Measurements from ENCODE around the gene GFRA1. TPM values are rescaled to one million over a fixed set of nuclear protein-coding genes. Genes with fewer than 3 reads are reported as not detected.

GFRA1 gene
- total RNA-seq, 1 experiment from 2014 or later = 0.30 TPM

DNA sequence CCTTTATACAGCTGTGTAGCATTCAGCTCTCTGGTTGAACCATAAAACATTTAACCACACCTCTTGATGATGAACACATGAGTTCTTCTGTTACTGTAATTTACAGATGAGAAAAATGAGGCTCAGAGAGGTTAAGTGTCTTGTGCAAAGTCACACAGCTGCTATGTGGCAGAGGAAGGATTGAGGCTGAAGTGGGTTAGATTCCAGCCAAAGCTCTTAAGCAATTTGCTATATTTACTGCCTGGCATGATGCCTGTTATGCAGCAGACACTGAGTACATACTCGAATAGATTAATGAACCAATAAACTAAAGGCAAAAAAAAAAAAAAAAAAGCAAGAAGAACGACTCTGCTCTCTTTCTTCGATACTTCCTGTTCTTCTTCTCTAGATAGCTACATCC lies 35.7 kb downstream of the GFRA1 start (continued):
- TF ChIP-seq, protein P1, sequence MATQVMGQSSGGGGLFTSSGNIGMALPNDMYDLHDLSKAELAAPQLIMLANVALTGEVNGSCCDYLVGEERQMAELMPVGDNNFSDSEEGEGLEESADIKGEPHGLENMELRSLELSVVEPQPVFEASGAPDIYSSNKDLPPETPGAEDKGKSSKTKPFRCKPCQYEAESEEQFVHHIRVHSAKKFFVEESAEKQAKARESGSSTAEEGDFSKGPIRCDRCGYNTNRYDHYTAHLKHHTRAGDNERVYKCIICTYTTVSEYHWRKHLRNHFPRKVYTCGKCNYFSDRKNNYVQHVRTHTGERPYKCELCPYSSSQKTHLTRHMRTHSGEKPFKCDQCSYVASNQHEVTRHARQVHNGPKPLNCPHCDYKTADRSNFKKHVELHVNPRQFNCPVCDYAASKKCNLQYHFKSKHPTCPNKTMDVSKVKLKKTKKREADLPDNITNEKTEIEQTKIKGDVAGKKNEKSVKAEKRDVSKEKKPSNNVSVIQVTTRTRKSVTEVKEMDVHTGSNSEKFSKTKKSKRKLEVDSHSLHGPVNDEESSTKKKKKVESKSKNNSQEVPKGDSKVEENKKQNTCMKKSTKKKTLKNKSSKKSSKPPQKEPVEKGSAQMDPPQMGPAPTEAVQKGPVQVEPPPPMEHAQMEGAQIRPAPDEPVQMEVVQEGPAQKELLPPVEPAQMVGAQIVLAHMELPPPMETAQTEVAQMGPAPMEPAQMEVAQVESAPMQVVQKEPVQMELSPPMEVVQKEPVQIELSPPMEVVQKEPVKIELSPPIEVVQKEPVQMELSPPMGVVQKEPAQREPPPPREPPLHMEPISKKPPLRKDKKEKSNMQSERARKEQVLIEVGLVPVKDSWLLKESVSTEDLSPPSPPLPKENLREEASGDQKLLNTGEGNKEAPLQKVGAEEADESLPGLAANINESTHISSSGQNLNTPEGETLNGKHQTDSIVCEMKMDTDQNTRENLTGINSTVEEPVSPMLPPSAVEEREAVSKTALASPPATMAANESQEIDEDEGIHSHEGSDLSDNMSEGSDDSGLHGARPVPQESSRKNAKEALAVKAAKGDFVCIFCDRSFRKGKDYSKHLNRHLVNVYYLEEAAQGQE (IDR thresholded peaks at IDR 0.05; ENCODE audit: low read depth) = no peak
- no peak for TF ChIP-seq ZNF274 (IDR thresholded peaks at IDR 0.05; ENCODE audit: low read depth, low read length)
- no peak for TF ChIP-seq YY1 (IDR thresholded peaks at IDR 0.05; ENCODE audit: extremely low read depth, insufficient replicate concordance, low read depth, low read length)
- no peak for TF ChIP-seq CBX3 (IDR thresholded peaks at IDR 0.05; ENCODE audit: low read depth)
- no peak for TF ChIP-seq EGR1 (IDR thresholded peaks at IDR 0.05; ENCODE audit: low read depth)

DNA sequence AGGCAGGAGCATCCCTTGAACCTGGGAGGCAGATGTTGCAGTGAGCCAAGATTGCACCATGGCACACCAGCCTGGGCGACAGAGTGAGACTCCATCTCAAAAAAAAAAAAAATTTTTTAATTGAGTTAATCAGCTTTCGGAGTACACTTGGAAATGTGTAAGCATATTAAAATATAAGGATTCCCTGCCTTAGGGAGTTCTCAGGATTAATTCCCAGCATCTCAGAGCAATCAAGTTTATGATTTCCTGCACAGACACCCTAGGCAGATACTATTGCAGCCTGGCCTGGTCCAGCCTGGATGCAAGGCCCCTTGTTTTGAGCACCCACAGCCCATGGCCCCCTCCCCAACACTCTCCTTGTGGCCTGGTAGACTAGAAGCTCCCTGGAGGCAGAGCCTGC lies 39.8 kb downstream of the GFRA1 start:
- no peak for ATAC-seq
- DNase-seq (ENCODE audit: low read depth, low spot score) = no peak
- no TSS peak for BruUV-seq (replicated peaks)
- no peaks in the 10 kb centered on the region for H3K9me2 ChIP-seq (ENCODE audit: insufficient read depth)
- no peaks in the 10 kb centered on the region for H3K36me3 ChIP-seq (ENCODE audit: control insufficient read depth in 1 of 2, insufficient read depth in 2 of 2, low read length in 2 of 2)
- peaks cover 55% of the 10 kb centered on the region for H3K27me3 ChIP-seq (ENCODE audit: insufficient read depth, low read length)
- H3K79me2 ChIP-seq (ENCODE audit: insufficient read depth, low read length) = no peaks in the 10 kb centered on the region
- ChIA-PET RAD21 (ENCODE audit: low non-redundant PET in 1 of 2, low total read pairs in 2 of 2, uncharacterized antibody in 2 of 2, unreplicated experiment in 2 of 2) (no interaction called here), CTCF (no interaction called here), POLR2A (no interaction called here)
- no peak overlapping the region for H3K4me3 ChIP-seq (replicated peaks in 1 of 2; ENCODE audit: low read depth in 1 of 2, low read length in 2 of 2)
- H3K4me1 ChIP-seq (ENCODE audit: control insufficient read depth in 1 of 2, insufficient read depth in 2 of 2, low read length in 2 of 2) = no peaks in the 10 kb centered on the region
- H3K4me2 ChIP-seq (ENCODE audit: low read length) = no peak overlapping the region
- intact Hi-C loops (cut with micrococcal nuclease) = no loop called here
- no peak overlapping the region for H2AFZ ChIP-seq (ENCODE audit: low read depth, low read length, poor library complexity, severe bottlenecking)
- no peak overlapping the region for H3K27ac ChIP-seq (ENCODE audit: low read depth, low read length)
- H3K9me3 ChIP-seq (ENCODE audit: control insufficient read depth in 1 of 2, insufficient read depth in 1 of 2, low read depth in 1 of 2, low read length in 2 of 2) = no peaks in the 10 kb centered on the region
- no peak overlapping the region for H3K9ac ChIP-seq (ENCODE audit: low read length)
- no peaks in the 10 kb centered on the region for H4K20me1 ChIP-seq (ENCODE audit: insufficient read depth)
- TF ChIP-seq, protein P2, sequence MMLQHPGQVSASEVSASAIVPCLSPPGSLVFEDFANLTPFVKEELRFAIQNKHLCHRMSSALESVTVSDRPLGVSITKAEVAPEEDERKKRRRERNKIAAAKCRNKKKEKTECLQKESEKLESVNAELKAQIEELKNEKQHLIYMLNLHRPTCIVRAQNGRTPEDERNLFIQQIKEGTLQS (IDR thresholded peaks at IDR 0.05) = no peak
- TF ChIP-seq SRF (IDR thresholded peaks at IDR 0.05; ENCODE audit: low read depth) (no peak), RAD21 (IDR thresholded peaks at IDR 0.05; ENCODE audit: low read depth) (no peak), SP1 (IDR thresholded peaks at IDR 0.05; ENCODE audit: low read depth) (no peak), SIN3A (IDR thresholded peaks at IDR 0.05; ENCODE audit: low read depth) (no peak), CEBPB (IDR thresholded peaks at IDR 0.05; ENCODE audit: low read depth) (no peak), POLR2AphosphoS5 (IDR thresholded peaks at IDR 0.05; ENCODE audit: low read depth, low read length) (no peak), EZH2 (IDR thresholded peaks at IDR 0.05) (no peak), POLR2A (IDR thresholded peaks at IDR 0.05; ENCODE audit: borderline replicate concordance, extremely low read depth, insufficient read depth, insufficient read length) (no peak), TCF7L2 (IDR thresholded peaks at IDR 0.05; ENCODE audit: borderline replicate concordance, extremely low read depth, insufficient read depth, insufficient read length) (no peak), ZNF274 (IDR thresholded peaks at IDR 0.05; ENCODE audit: low read depth, low read length) (no peak), ELF1 (IDR thresholded peaks at IDR 0.05; ENCODE audit: borderline replicate concordance, low read depth) (no peak), JUND (IDR thresholded peaks at IDR 0.05) (no peak), EZH2phosphoT487 (IDR thresholded peaks at IDR 0.05; ENCODE audit: borderline replicate concordance) (no peak), EGR1 (IDR thresholded peaks at IDR 0.05; ENCODE audit: low read depth) (no peak)
- TF ChIP-seq, protein P3, sequence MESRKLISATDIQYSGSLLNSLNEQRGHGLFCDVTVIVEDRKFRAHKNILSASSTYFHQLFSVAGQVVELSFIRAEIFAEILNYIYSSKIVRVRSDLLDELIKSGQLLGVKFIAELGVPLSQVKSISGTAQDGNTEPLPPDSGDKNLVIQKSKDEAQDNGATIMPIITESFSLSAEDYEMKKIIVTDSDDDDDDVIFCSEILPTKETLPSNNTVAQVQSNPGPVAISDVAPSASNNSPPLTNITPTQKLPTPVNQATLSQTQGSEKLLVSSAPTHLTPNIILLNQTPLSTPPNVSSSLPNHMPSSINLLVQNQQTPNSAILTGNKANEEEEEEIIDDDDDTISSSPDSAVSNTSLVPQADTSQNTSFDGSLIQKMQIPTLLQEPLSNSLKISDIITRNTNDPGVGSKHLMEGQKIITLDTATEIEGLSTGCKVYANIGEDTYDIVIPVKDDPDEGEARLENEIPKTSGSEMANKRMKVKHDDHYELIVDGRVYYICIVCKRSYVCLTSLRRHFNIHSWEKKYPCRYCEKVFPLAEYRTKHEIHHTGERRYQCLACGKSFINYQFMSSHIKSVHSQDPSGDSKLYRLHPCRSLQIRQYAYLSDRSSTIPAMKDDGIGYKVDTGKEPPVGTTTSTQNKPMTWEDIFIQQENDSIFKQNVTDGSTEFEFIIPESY (IDR thresholded peaks at IDR 0.05; ENCODE audit: extremely low read depth, insufficient replicate concordance, low read length) = no peak
- TF ChIP-seq, protein P4, sequence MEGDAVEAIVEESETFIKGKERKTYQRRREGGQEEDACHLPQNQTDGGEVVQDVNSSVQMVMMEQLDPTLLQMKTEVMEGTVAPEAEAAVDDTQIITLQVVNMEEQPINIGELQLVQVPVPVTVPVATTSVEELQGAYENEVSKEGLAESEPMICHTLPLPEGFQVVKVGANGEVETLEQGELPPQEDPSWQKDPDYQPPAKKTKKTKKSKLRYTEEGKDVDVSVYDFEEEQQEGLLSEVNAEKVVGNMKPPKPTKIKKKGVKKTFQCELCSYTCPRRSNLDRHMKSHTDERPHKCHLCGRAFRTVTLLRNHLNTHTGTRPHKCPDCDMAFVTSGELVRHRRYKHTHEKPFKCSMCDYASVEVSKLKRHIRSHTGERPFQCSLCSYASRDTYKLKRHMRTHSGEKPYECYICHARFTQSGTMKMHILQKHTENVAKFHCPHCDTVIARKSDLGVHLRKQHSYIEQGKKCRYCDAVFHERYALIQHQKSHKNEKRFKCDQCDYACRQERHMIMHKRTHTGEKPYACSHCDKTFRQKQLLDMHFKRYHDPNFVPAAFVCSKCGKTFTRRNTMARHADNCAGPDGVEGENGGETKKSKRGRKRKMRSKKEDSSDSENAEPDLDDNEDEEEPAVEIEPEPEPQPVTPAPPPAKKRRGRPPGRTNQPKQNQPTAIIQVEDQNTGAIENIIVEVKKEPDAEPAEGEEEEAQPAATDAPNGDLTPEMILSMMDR (IDR thresholded peaks at IDR 0.05 in 2 of 3, conservative IDR thresholded peaks at IDR 0.05 in 1 of 3; ENCODE audit: borderline replicate concordance in 1 of 3, insufficient read depth in 1 of 3, low read depth in 2 of 3, low read length in 2 of 3) = no peak
